ENCODE results near the gene DOC2B. TPM values are rescaled to one million over a fixed set of nuclear protein-coding genes. Genes with fewer than 3 reads are reported as not detected.

The DOC2B gene
- total and polyA plus RNA-seq, 2 experiments from 2014 or later: 0.42 to 3.8 TPM

DNA sequence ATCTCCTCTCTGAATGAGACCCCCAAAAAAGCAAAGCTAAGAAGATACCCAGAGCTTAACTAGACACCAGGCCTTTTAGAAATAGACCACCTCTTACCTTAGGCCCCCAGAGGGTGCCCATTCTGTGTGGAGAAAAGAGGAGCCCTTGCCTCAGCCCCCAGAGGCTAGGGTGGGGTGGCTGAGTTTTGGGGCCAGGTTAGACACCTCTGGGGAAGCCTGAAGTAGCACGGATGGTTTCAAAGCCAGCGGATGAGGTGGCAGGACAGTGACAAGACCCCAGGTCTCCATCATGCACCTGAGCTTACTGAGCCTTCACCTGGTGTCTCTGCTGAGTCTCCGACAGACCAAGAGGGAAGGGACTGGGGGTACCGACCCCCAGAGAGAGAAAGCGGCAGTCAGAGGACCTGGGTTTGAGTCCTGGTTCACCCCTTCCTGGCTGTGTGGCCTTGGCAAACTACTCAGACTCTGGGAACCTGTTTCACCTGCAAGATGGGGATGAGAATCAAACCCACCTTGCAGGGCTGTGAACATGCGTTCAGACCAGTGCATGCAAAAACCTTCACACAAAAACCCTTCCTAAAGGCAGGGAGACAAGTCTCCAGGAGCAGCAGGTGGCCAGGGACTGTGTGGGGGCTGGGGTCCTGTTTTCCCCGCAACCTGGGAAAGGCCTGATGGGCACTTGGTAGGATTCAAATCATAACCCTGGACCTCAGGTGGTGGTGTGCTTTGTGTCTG is 36.3 kb downstream of the DOC2B start:
- ATAC-seq: no peak
- Mint-ChIP-seq H3K4me3 (no peak overlapping the region), H3K27ac (no peak overlapping the region), H3K36me3 (ENCODE audit: low read depth) (peaks cover 2% of the 10 kb centered on the region; the same call in 1 of the 3 replicates), H3K4me1 (no peaks in the 10 kb centered on the region), H3K9me3 (no peaks in the 10 kb centered on the region; the same call in 2 of the 3 replicates), H3K27me3 (ENCODE audit: insufficient read depth, low read depth, poor library complexity) (peaks cover 23% of the 10 kb centered on the region)
- Histone ChIP-seq H3K79me2 (replicated peaks; ENCODE audit: insufficient read depth) (no peaks in the 10 kb centered on the region), H2AFZ (no peak overlapping the region), H3K27me3 (ENCODE audit: insufficient read depth) (no peaks in the 10 kb centered on the region; the same call in none of the 2 replicates), H3K9me2 (ENCODE audit: insufficient read depth) (no peaks in the 10 kb centered on the region), H3K4me3 (no peak overlapping the region), H3F3A (replicated peaks; ENCODE audit: low read depth) (no peaks in the 10 kb centered on the region), H3K4me1 (ENCODE audit: insufficient read depth) (peaks cover 3% of the 10 kb centered on the region; the same call in 1 of the 2 replicates), H3K27ac (ENCODE audit: low read depth) (no peak overlapping the region), H4K20me1 (replicated peaks; ENCODE audit: insufficient read depth) (no peaks in the 10 kb centered on the region), H3K36me3 (ENCODE audit: insufficient read depth) (no peaks in the 10 kb centered on the region), H3K4me2 (no peak overlapping the region)
- no peak for DNase-seq (ENCODE audit: low spot score)
- no peak for TF ChIP-seq EZH2phosphoT487 (IDR thresholded peaks at IDR 0.05; ENCODE audit: unreplicated experiment)
- TF ChIP-seq ZNF462 (CRISPR knock-in tag; IDR thresholded peaks at IDR 0.05): no peak
- no peak for TF ChIP-seq ZNF331 (CRISPR knock-in tag; IDR thresholded peaks at IDR 0.05; ENCODE audit: low read depth)
- no peak for TF ChIP-seq POLR2AphosphoS5 (IDR thresholded peaks at IDR 0.05; ENCODE audit: low read depth)
- no peak for TF ChIP-seq REST (IDR thresholded peaks at IDR 0.05; ENCODE audit: unreplicated experiment)
- TF ChIP-seq EZH2 (IDR thresholded peaks at IDR 0.05; ENCODE audit: low read depth, unreplicated experiment): no peak
- no peak for TF ChIP-seq STAT1 (IDR thresholded peaks at IDR 0.05; ENCODE audit: unreplicated experiment)
- no peak for TF ChIP-seq ETS1 (IDR thresholded peaks at IDR 0.05)
- no peak for TF ChIP-seq NANOG (IDR thresholded peaks at IDR 0.05; ENCODE audit: borderline replicate concordance)

Measured in GM23338 (cell line).